HUES6 (cell line): ENCODE results near the gene ARRB1.

ENCODE experiments used
- H3K27ac ChIP-seq: 2 replicates; pipeline ENCODE4 v1.7.0; 2013; ENCODE audit warnings: low read depth, mild to moderate bottlenecking, low read length, inconsistent platforms
- H3K27me3 ChIP-seq: 2 replicates; pipeline ENCODE4 v1.6.1; 2013; ENCODE audit warnings: low read length; ENCODE audit not compliant: control insufficient read depth, insufficient read depth
- H3K36me3 ChIP-seq: 2 replicates; pipeline ENCODE4 v1.6.1; 2013; ENCODE audit warnings: low read length; ENCODE audit not compliant: control insufficient read depth, insufficient read depth
- H3K4me1 ChIP-seq: 2 replicates; pipeline ENCODE4 v1.6.1; 2013; ENCODE audit warnings: low read length; ENCODE audit not compliant: control insufficient read depth, insufficient read depth
- H3K4me3 ChIP-seq: 2 replicates; pipeline ENCODE4 v1.5.1; 2013; ENCODE audit warnings: low read depth, low read length
- H3K9ac ChIP-seq: one replicate; pipeline ENCODE4 v1.6.1; 2013; ENCODE audit warnings: mild to moderate bottlenecking, low read length
- H3K9me3 ChIP-seq: 2 replicates; pipeline ENCODE4 v1.6.1; 2013; ENCODE audit warnings: low read depth, low read length; ENCODE audit not compliant: control insufficient read depth, insufficient read depth

The ARRB1 gene

DNA sequence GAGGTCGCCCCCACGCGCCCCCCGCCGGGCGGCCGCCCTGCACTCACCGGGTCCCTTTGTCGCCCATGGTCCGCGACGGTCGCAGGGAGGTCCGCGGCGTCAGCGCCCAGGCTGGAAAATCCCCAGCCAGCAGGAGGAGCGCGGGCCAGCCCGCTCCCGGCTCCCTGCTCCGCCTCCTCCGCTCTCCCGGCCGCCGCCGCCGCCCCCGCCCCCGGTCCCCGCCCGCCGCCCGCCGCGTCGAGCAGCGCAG lies at the start of gene ARRB1:
Gene ARRB1 (minus strand): TSS at position 121 of the 250 bp plus-strand sequence. CDS start 54 bp downstream, at position 67.
- H3K9ac ChIP-seq: peak within 1 kb of the TSS; percentile 95
- H3K9me3 ChIP-seq: no peaks in the 10 kb centered on the region
- peaks cover 29% of the 10 kb centered on the region; the same call in 1 of the 2 replicates for H3K36me3 ChIP-seq
- H3K27ac ChIP-seq: peak within 1 kb of the TSS; percentile 81; the same call in 1 of the 2 replicates
- peak within 1 kb of the TSS; percentile 66 for H3K4me3 ChIP-seq
- peaks cover 3% of the 10 kb centered on the region; the same call in 1 of the 2 replicates for H3K27me3 ChIP-seq
- peaks cover 51% of the 10 kb centered on the region for H3K4me1 ChIP-seq

DNA sequence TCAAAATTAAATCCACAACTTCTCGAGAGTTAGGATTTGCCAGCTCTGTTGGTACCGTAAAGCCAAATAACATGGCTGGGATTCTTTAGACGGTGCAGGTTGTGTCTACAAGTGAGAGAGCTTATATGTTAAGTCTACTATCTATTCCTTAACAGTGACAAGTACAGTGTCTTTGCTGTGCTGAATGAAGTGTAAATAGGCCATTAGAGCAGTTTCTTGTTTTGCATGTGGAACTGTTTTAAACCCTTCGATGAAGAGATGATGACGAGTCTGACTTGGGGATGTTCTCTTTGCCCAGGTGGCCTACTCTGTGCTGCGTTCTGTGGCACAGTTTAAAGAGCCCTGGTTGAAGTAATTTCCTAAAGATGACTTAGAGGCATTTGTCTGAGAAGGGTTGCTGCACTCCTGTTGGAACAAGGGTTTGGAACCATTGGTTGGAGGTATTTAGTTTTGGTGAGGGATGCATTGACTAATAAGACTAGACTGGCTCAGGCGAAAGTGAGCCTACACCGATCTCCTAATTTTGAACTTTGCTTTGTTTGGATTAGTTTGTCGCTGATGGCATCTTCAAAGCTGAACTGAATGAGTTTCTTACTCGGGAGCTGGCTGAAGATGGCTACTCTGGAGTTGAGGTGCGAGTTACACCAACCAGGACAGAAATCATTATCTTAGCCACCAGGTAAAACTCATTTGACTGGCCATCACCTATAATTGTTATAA lies 48.8 kb upstream of the ARRB1 start:
- peak overlapping the region; percentile 87 for H3K4me3 ChIP-seq
- no peaks in the 10 kb centered on the region for H3K9me3 ChIP-seq
- H3K36me3 ChIP-seq: peaks cover 57% of the 10 kb centered on the region
- peak overlapping the region; percentile 90 for H3K9ac ChIP-seq
- H3K27ac ChIP-seq: peak overlapping the region; percentile 97
- H3K4me1 ChIP-seq: peaks cover 6% of the 10 kb centered on the region; the same call in 1 of the 2 replicates
- no peaks in the 10 kb centered on the region for H3K27me3 ChIP-seq

DNA sequence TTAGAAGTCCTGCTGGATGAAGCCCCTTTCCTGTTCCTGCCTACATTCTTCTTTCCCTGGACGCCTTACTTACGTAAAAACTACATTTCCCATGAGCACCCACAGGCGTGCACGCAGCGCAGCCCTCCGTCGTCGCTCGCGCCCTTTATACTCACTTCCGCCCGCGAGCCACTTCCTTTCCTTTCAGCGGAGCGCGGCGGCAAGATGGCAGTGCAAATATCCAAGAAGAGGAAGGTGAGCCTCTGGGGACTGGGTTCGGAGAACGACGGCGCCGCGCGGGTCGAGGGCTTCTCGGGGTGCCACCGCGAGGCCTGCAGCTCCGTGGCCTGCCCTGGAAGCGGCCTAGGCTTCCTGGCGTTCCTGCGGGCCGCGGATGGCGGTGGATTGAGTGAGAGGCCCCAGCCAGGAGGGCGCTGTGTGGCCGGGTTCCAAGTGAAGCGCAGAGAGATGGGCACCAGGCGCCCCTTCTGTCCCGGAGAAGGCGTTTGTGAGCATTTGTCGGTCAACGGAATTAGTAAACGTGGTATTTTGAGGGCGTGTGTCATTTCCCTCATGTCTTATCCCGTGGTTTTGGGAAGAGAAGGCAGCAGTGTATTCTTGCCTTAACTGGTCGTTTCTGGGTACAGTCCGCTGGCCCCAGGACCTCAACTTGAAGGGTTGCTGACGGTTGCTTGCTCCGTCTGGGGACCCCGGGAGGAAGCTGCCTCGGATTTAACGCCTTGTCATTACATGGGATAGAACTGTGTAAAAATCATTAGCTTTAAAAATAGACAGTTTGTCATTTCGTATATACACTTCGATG lies 48.1 kb upstream of the ARRB1 start, which contains the start of gene RPS3:
Gene RPS3 (plus strand): TSS at position 175 of the 802 bp plus-strand sequence. CDS start 30 bp downstream, at position 205.
- peak within 1 kb of the TSS; percentile 90 for H3K9ac ChIP-seq
- H3K36me3 ChIP-seq: peaks cover 49% of the 10 kb centered on the region
- H3K27ac ChIP-seq: peak within 1 kb of the TSS; percentile 97
- H3K27me3 ChIP-seq: no peaks in the 10 kb centered on the region
- peaks cover 6% of the 10 kb centered on the region; the same call in 1 of the 2 replicates for H3K4me1 ChIP-seq
- no peaks in the 10 kb centered on the region for H3K9me3 ChIP-seq
- H3K4me3 ChIP-seq: peak within 1 kb of the TSS; percentile 87

DNA sequence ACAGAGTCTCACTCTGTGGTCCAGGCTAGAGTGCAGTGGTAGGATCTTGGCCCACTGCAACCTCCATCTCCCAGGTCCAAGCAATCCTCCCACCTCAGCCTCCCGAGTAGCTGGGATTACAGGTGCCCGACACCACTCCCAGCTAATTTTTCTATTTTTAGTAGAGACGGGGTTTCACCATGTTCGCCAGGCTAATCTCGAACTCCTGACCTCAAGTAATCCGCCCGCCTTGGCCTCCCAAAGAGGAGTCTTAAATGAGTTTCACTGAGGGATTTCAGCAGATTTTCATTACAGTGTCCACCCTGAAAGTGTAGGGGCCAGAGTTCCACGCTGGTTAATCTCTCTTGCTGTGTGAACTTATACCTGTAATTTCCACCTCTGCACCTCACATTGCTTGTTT lies 47.4 kb upstream of the ARRB1 start:
- H3K9ac ChIP-seq: no peak overlapping the region

DNA sequence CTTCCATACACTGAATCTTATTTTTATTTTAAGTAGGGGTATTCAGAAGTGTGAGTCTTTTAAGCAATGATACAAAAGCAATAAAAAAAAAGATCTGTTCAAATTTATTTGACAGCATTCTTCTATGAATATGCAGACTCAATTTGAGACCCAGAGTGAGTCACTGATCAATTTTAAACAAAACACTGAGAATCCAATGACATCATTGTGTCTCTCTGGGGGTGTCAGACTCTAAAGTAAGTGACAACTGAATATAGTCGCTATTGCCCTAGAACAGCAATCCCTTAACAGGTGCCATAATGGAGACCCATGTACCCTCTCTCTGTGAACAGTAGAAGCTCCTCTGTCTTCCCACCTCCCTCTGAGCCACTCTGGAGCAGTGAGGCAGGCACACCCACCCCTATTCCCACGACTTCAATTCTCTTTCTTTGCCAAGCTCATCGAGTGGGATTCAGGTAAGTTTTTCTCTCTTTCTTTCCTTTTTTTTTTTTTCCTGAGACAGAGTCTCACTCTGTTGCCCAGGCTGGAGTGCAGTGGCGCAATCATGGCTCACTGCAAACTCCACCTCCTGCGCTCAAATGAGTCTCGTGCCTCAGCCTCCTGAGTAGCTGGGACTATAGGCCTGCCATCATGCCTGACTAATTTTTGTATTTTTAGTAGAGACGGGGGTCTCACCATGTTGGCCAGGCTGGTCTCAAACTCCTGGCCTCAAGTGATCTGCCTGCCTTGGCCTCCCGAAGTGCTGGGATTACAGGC lies 42.8 kb upstream of the ARRB1 start:
- H3K4me1 ChIP-seq: peaks cover 5% of the 10 kb centered on the region; the same call in 1 of the 2 replicates
- H3K27me3 ChIP-seq: no peaks in the 10 kb centered on the region
- no peak overlapping the region for H3K4me3 ChIP-seq
- H3K9me3 ChIP-seq: no peaks in the 10 kb centered on the region
- H3K36me3 ChIP-seq: no peaks in the 10 kb centered on the region
- no peak overlapping the region for H3K9ac ChIP-seq
- H3K27ac ChIP-seq: no peak overlapping the region

More for the DNA sequence above, 47.4 kb upstream of the ARRB1 start:
- peaks cover 43% of the 10 kb centered on the region for H3K36me3 ChIP-seq
- H3K4me3 ChIP-seq: no peak overlapping the region
- H3K4me1 ChIP-seq: peaks cover 10% of the 10 kb centered on the region; the same call in 1 of the 2 replicates
- H3K27ac ChIP-seq: no peak overlapping the region
- no peaks in the 10 kb centered on the region for H3K9me3 ChIP-seq
- H3K27me3 ChIP-seq: no peaks in the 10 kb centered on the region

DNA sequence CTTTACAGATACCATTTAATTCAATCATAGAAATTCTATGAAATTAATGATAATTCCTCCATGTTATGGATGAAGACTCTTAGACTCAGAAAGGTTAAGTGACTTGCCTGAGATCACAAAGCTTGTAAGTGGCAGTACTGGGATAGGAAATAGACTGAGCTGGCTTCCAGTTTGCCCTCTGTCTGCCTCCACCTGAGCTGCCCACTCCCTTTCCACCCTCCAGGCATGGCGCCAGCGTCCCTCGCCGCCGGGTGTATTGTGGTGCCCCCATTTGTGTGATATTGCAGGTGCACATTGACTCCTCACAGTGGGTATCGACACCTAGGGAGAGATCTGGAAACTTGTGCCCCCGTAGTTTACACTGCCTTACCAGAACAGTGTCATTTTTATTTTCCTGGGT lies 38.5 kb upstream of the ARRB1 start:
- Histone ChIP-seq H3K9ac (no peak overlapping the region), H3K4me3 (no peak overlapping the region), H3K27ac (no peak overlapping the region), H3K27me3 (no peaks in the 10 kb centered on the region), H3K9me3 (no peaks in the 10 kb centered on the region), H3K36me3 (no peaks in the 10 kb centered on the region), H3K4me1 (peaks cover 24% of the 10 kb centered on the region; the same call in 1 of the 2 replicates)

DNA sequence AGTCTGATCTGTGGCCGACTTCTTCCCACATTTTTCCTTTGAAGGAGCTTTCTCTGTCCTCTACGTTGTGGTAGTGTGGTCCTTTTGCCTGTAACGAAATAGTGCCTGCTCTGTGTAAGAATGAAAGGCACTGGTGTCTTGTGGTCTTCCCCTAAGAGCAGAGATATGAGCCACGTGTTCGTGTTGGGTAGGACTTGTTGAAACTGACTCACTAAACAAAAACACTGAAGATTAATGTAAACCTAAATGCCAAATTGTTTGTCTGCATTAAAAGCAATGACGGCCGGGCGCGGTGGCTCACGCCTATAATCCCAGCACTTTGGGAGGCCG lies 37.8 kb upstream of the ARRB1 start:
- H3K9ac ChIP-seq: no peak overlapping the region
- peaks cover 23% of the 10 kb centered on the region; the same call in 1 of the 2 replicates for H3K4me1 ChIP-seq
- H3K27ac ChIP-seq: no peak overlapping the region

DNA sequence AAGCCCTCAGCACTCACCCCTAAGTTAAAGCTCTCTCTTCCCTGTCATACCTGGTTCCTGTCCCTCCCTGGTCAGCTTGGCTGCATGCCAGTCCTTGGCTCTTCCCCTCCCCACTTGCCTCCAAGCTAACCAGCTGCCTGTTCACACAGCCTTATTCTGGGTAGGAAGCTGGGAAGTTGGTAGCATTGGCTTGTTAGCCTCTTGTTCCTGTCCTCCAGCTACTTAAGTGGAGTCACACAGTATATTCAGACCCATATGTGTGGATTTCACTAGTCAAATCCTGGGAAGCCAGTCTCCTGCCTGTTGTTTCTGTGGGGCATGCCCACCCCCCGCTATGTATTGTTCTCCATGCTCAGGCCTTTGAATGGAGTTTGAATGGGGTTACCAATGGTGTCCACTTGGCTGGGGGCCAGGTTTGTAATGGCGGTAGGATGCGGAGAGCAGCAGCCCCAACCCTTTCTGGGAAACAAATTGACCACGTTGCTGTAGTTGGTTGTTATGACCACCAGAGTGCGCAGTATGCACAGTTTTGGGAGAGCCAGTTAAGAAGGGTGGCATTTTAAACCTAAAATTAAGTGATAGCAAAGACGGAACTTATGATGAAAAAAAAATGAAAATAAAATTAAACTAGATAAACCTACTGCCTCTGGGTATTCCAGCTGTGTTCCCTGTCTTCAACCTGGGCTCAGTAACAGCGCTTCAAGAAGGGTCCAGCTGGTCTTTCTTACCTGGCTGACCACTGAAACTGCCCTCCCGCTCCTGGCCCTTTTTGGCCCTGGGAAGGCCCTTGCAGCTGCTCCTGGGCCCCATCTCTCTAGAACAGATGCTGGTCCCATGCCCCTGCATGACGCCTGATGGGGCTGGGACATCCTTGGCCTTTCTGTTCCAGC lies 37.2 kb upstream of the ARRB1 start:
- Histone ChIP-seq H3K27me3 (no peaks in the 10 kb centered on the region), H3K9me3 (no peaks in the 10 kb centered on the region), H3K4me3 (no peak overlapping the region), H3K9ac (peak overlapping the region; percentile 0), H3K4me1 (peaks cover 19% of the 10 kb centered on the region; the same call in 1 of the 2 replicates), H3K27ac (peak overlapping the region; percentile 0; the same call in 1 of the 2 replicates), H3K36me3 (no peaks in the 10 kb centered on the region)

More for the DNA sequence above, 37.8 kb upstream of the ARRB1 start:
- no peaks in the 10 kb centered on the region for H3K9me3 ChIP-seq
- no peaks in the 10 kb centered on the region for H3K27me3 ChIP-seq
- no peak overlapping the region for H3K4me3 ChIP-seq
- H3K36me3 ChIP-seq: no peaks in the 10 kb centered on the region

DNA sequence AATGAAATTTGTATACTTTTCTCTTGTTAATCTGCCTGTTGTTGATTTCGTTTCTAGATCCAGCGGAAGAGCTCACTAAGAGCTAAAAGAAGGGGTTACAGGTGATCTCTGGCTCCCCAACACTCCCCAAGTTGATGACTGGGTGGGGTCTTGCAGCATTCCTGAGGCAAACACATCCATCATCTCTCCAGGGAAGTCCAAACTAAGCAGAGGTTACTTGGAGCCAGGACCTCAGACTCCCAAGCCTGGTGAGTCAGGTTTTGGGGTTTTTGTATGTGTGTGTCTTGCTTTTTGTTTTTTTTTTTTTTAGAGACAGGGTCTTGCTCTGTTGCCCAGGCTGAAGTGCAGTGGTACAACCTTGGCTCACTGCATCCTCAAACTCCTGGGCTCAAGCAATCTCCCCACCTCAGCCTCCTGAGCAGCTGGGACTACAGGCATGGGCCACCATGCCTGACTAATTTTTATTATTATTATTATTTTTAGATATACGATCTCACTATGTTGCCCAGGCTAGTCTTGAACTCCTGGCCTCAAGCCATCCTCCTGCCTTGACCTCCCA lies 36.4 kb upstream of the ARRB1 start:
- no peak overlapping the region for H3K9ac ChIP-seq
- H3K27ac ChIP-seq: peak overlapping the region; percentile 67; the same call in 1 of the 2 replicates
- H3K36me3 ChIP-seq: no peaks in the 10 kb centered on the region
- no peak overlapping the region for H3K4me3 ChIP-seq
- no peaks in the 10 kb centered on the region for H3K27me3 ChIP-seq
- H3K9me3 ChIP-seq: no peaks in the 10 kb centered on the region
- peaks cover 22% of the 10 kb centered on the region; the same call in 1 of the 2 replicates for H3K4me1 ChIP-seq
